PC-9 (cell line): ENCODE data around the gene SRP14.

ENCODE experiments used
- EZH2 ChIP-seq: fragments of 200-600 bp; sonication (generic); IDR thresholded peaks from 2 replicates; pipeline ENCODE4 v1.8.0; 2017; ENCODE audit warnings: antibody characterized with exemption, low read depth
- TF ChIP-seq, protein P1 (sequence below): fragments of 200-600 bp; sonication (generic); conservative IDR thresholded peaks from 2 replicates; pipeline ENCODE4 v1.6.1; 2017; ENCODE audit warnings: mixed run types, antibody characterized with exemption, mild to moderate bottlenecking, moderate library complexity

DNA sequence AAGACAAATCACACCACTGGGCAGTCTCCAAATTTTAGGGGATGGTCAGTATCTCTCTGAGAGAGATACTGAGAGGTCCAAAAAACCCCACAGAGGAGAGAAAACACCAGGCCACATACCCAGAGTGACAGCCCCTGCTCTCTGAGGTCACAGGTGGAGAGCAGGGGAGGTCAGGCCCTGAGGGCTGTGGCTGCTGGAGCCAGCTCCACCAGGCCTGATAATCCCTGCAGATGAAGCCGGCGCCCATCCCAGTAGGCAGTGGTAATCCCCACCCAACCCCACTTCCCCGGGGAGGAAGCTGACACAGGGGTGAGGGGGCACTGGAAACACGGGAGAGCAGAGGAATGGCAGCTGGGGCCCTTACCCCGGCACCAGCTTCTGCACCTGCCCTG lies 31.2 kb upstream of the SRP14 start:
- TF ChIP-seq, protein P1, sequence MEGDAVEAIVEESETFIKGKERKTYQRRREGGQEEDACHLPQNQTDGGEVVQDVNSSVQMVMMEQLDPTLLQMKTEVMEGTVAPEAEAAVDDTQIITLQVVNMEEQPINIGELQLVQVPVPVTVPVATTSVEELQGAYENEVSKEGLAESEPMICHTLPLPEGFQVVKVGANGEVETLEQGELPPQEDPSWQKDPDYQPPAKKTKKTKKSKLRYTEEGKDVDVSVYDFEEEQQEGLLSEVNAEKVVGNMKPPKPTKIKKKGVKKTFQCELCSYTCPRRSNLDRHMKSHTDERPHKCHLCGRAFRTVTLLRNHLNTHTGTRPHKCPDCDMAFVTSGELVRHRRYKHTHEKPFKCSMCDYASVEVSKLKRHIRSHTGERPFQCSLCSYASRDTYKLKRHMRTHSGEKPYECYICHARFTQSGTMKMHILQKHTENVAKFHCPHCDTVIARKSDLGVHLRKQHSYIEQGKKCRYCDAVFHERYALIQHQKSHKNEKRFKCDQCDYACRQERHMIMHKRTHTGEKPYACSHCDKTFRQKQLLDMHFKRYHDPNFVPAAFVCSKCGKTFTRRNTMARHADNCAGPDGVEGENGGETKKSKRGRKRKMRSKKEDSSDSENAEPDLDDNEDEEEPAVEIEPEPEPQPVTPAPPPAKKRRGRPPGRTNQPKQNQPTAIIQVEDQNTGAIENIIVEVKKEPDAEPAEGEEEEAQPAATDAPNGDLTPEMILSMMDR: no peak
- no peak for TF ChIP-seq EZH2
